CD4-positive, alpha-beta T cell treated with Interferon alpha-2 for 1 hour (primary cell): Measurements from ENCODE around the gene CAMK2D.

Experiments
- DNase-seq, 2 donors: peaks; one replicate each; pipeline ENCODE4 v3.0.0-alpha.2; 2020 to 2022

The CAMK2D gene

GRCh38 chr4:113504422-113504821 is 257.1 kb downstream of the CAMK2D start:
- DNase-seq, result no peak

DNA sequence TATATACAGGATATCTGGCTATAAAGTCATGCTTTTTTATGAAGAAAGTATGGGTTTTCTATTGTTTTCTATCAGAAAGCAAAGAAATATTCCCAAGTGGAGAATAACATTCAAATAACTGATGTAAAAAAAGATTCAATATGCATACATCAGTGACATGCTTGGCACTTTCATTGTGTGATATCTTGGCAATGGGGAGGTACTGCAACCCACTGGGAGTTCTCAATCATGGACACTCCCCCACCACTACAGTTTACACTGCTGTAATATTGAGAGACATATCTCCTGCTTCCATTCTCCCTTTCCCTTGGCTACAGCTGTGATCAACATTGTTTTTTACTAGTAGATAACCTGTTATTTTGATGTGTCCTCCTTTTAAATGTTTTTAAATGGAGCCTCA is 257.8 kb downstream of the CAMK2D start:
- no peak for DNase-seq

DNA sequence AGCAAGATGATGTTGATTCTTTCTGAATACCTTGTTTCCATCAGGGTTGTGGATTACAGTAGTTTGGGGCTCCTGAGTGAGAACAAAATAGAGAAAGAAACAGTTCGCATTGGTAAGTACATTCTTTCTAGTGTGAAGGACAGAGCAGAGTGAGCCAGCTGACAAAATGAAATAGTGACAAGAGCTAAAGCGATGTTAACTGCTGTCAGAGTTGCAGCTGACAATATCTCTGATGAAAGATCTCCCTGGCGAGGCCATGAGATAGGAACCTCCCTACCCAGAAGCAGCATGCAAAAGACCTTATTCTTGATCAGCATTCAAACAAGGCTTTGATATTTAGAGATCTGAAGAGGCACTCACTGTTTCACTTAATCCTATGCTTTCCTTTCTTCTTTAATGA is 258.6 kb downstream of the CAMK2D start:
- DNase-seq, result no peak

DNA sequence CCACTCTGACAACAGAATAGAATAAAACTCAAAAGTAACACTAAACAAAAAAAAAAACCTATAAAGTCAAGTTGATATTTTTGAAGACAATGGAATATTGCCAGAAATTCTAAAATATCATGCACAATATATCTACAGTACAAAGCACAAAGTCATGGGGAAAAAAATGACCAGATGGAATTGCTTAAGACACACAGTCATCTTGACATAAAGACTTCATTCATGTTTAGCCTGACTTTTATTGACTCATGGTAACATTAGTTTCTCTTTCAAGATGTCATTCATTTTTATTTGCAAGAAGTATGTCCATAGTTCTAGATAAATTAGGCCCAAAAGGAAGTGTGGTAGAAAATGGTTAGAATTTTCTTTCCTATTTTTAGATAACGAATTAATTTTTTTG is 259.1 kb downstream of the CAMK2D start:
- DNase-seq, result no peak

- no peak for DNase-seq
Observed at GRCh38 chr4:113500424-113500823, 261.1 kb downstream of the CAMK2D start.

DNA sequence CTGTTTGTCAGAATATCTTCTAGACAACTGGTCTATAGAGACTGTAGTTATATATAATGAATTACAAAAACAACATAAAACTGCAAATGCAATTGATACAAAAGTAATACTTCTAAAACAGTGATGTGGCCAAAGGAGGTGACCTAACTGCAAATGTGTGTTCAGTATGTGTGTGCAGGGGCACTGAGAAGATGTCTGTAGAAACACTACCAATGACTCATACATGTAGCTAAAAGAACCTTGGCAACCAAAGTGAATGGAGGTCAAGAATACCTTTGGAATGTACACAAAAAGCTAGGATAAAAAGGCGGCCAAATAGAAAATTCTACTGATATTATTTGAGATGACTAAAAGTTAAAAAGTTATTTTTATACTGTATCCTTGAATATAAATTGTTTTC is 261.8 kb downstream of the CAMK2D start:
- DNase-seq, result no peak

DNA sequence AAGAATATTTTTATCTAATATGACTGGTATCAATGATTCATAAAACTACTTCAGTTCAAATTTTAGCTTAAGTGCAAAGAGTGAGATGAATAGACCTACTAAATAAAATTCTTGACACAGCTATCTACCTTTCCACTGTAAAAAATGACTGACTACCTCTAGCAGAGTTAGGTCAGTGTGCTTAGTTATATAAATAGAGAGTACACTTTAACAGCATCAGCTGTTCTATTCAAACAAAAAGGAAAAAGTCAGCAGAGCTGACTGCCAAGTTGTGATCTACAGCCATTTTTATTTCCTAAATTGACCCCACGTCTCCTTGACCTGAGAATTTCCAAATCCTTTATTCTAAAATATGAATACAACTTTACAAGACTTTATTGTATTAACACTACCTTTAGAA is 262.4 kb downstream of the CAMK2D start:
- DNase-seq, result no peak

DNA sequence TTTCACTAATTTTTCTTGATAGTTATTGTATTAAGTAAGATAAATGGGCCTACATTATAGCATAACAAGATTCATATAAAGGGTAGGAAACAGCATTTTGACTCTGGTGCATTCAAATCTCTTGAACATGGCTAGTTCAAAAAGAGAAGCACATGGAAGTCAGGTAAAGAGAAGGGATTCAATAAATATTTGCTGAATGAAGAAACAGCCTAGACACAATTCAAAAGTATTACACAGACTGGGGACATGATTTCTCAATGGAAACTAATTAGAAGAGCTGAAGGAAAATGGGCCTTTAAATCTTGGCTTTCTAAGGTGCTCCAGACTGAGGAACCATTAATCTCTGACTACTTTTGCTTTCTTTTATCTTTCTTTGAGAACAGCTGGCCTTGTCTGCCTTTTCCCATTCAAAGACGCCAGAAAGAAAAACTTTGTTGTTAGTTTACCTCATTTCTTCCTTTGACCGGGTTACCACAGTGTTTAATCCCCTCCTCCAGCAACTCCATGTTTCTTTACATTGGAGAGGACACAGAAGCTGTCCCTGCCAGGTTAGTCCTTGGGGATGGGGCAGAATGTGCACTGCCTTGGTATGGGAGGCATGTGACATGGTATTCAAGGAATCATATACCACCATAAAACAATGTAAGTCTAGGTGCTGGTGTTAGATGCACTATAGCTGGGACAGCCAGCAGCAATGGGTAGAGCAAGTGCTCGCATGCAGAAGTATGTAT is 264.2 kb downstream of the CAMK2D start:
- no peak for DNase-seq

GRCh38 chr4:113496698-113497097 is 264.8 kb downstream of the CAMK2D start:
- DNase-seq, result no peak

DNA sequence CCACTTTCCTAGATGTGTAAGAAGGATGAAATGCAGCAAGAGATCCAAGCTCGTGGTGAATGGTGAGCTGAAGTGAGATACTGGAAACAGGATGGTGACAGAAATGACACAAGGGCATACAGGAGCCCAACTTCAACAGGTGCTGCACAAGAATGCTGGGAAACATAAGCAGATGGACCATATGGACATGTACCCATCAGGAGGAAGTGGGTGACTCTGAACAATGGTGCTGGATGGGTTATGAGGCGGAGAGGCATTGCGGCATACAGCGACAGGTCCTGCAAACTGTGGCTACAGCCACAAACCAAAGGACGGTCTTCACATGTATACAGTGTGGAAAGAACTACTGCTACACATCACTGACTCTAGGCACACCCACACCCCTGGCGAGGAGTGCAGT is 265.7 kb downstream of the CAMK2D start:
- DNase-seq, result no peak

GRCh38 chr4:113483131-113483530 is 278.4 kb downstream of the CAMK2D start:
- DNase-seq, result no peak

- DNase-seq, result no peak
Observed at GRCh38 chr4:113482325-113482724, 279.2 kb downstream of the CAMK2D start.

- DNase-seq, result no peak
Observed at GRCh38 chr4:113481820-113482219, 279.7 kb downstream of the CAMK2D start.

GRCh38 chr4:113480109-113480508 is 281.4 kb downstream of the CAMK2D start:
- no peak for DNase-seq

GRCh38 chr4:113478032-113478431 is 283.5 kb downstream of the CAMK2D start:
- no peak for DNase-seq

GRCh38 chr4:113476800-113477199 is 284.7 kb downstream of the CAMK2D start:
- no peak for DNase-seq

- no peak for DNase-seq
Observed at GRCh38 chr4:113474017-113474416, 287.5 kb downstream of the CAMK2D start.

- DNase-seq, result no peak
Observed at GRCh38 chr4:113472864-113473263, 288.7 kb downstream of the CAMK2D start.

GRCh38 chr4:113471146-113471860 is 290.2 kb downstream of the CAMK2D start:
- DNase-seq, result no peak

- no peak for DNase-seq
Observed at GRCh38 chr4:113469926-113470325, 291.6 kb downstream of the CAMK2D start.

DNA sequence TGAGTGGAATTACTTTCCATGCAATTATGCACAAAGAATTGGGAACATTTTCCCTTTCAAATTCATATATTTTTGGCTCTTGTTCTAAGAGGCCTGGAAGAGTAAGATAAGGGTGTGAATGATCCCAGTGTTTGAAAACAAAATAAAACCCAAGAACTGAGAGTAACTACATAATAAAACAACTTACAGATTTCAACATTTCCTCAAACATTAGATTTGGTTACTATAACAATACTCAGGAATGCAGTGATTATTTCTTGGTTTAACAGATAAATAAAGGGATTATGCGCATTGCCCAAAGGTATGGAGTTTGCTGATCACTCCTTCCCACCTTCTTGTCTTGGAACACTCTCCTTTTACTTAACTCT is 292.5 kb downstream of the CAMK2D start:
- no peak for DNase-seq

DNA sequence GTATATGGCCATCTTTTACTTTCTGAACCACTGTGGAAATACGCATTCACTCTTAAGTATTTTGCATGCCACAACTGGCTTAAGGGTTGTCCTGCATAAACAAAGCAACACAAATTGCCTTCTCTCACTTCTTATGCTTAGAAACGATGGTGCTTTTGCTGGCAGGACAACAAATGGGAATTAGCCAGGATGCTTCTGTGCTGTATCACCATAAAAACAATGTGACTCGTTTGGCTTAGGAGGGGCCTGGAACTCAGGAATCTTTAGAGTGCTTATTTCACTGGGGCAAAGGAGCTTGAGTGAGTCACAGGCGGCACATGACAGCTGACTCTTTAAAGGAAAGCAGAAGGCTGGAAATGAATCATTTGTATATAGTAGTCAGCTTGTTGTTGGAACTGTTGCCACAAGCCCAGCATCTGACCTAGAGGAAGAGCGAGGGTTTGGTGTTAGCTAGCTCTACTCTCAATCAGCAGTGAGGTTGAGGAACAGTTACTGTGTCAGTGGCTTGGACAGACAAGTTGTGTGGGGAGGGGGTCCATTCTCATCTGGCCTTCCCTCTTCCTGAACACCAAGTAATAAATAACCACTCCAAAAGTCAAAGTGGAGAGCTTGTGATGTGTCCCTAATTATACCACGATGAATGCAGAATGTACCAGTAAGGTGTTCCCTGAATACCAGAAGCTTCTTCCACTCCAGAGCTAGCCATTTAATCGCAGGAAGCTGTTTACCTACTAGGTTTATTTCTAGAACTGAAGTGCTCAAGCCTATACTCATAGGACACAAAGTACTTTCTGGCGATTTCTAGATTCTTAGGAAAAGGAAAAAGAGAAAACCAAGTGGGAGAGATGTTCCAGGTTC is 293.1 kb downstream of the CAMK2D start:
- no peak for DNase-seq

DNA sequence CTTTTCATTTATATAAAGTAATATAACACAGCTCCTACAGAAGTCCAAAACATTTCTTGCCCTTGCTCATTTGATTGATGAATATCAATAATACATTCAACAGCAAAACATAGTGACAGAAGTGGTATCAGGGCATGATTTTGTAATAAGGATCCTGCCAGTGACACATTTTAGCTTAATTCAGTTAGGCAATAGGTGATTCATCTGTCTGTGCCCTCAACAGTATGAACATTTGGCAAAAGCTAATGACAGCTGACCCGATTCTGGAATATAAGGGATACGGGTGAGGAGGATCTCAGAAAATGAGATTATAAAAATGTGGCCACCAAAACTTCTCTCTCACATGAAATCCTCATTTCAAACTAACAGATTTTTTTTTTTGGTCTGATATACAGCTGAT is 294.0 kb downstream of the CAMK2D start:
- DNase-seq, result no peak

DNA sequence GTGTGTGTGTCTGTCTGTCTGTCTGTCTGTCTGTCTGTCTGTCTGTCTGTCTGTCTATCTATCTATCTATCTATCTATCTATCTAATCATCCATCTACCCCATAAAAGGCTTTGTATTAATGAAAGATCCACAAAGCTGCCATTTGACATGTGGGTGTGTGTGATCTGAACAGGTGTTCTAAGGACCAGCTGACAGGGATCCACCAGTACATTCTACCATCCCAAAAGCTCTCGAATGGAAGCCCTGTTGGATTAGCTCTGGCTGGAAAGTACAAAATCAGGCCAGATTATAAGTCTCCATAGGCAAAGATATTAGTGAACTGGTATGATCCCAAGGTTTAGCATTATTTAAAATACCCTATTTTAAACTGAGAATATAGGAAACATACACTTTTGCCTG is 299.3 kb downstream of the CAMK2D start:
- no peak for DNase-seq
